Adrenal gland (tissue), 5 donors: ENCODE measurements around the gene SACM1L.

Source experiments
- POLR2A ChIP-seq, 2 donors: fragments of 450-650 bp; IDR thresholded peaks; one replicate each; pipeline ENCODE4 v1.6.1; 2017; ENCODE audit warnings: antibody characterized with exemption in 2 of 2, mild to moderate bottlenecking in 2 of 2, moderate library complexity in 1 of 2
- TF ChIP-seq, protein P1 (sequence below), 6 experiments: fragments of 450-650 bp in 4 of 6; fragments of 200-600 bp in 2 of 6; sonication (generic) in 1 of 6; IDR thresholded peaks; 1 replicate in 5 of 6; 2 replicates in 1 of 6; pipeline versions ENCODE4 v1.5.1 to v1.8.0; 2016 to 2021; ENCODE audit warnings: antibody characterized with exemption in 6 of 6, mild to moderate bottlenecking in 2 of 6, moderate library complexity in 1 of 6
- donor health status: DM: no; HTN: no; CAD: no.

DNA sequence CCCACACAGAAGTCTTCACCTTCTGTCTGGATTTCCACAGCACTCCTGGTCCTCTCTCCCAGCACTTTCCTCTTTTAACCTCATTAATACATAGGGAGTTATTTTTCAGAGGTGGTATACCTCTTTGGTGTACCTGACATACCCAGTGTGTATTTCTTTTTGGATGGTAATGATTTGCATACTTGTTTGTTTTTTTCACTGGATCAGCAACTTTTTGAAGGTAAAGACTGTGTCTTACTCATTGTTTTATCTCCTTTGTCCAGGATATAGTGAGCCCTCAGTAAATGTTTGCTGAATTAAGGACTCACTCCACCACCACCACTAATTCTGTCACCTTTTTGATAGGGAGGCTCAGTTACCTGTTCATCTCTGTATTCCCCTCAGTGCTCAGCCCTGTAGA, 52.1 kb downstream of the SACM1L start:
- TF ChIP-seq, protein P1, sequence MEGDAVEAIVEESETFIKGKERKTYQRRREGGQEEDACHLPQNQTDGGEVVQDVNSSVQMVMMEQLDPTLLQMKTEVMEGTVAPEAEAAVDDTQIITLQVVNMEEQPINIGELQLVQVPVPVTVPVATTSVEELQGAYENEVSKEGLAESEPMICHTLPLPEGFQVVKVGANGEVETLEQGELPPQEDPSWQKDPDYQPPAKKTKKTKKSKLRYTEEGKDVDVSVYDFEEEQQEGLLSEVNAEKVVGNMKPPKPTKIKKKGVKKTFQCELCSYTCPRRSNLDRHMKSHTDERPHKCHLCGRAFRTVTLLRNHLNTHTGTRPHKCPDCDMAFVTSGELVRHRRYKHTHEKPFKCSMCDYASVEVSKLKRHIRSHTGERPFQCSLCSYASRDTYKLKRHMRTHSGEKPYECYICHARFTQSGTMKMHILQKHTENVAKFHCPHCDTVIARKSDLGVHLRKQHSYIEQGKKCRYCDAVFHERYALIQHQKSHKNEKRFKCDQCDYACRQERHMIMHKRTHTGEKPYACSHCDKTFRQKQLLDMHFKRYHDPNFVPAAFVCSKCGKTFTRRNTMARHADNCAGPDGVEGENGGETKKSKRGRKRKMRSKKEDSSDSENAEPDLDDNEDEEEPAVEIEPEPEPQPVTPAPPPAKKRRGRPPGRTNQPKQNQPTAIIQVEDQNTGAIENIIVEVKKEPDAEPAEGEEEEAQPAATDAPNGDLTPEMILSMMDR (IDR thresholded peaks at IDR 0.05): no peak
- TF ChIP-seq POLR2A (IDR thresholded peaks at IDR 0.05): no peak
